Testis (tissue), 3 donors: ENCODE measurements around the gene SGCG. TPM values are rescaled to one million over a fixed set of nuclear protein-coding genes. Genes with fewer than 3 reads are reported as not detected.

Source experiments
- DNase-seq: peaks from one replicate; pipeline ENCODE4 v3.0.0-alpha.2; 2019
- H3K27ac ChIP-seq, 2 donors: fragments of 200-600 bp; sonication (generic); one replicate each; pipeline ENCODE4 v1.5.1; 2019
- H3K27me3 ChIP-seq: fragments of 200-600 bp; sonication (generic); one replicate; pipeline ENCODE4 v1.5.1; 2019
- H3K36me3 ChIP-seq: fragments of 200-600 bp; sonication (generic); one replicate; pipeline ENCODE4 v1.5.1; 2017; ENCODE audit warnings: low read depth; ENCODE audit errors: missing control alignments
- H3K4me1 ChIP-seq: fragments of 200-600 bp; sonication (generic); one replicate; pipeline ENCODE4 v1.5.1; 2019
- H3K4me3 ChIP-seq, 2 donors: fragments of 200-600 bp; sonication (generic); one replicate each; pipeline ENCODE4 v1.5.1; 2017 to 2019
- H3K9me3 ChIP-seq: fragments of 200-600 bp; sonication (generic); one replicate; pipeline ENCODE4 v1.5.1; 2017
- CTCF ChIP-seq, 3 experiments: fragments of 450-650 bp in 2 of 3; fragments of 200-600 bp in 1 of 3; sonication (generic) in 1 of 3; IDR thresholded peaks; one replicate each; pipeline ENCODE4 v1.5.1; 2016 to 2019; ENCODE audit warnings: antibody characterized with exemption in 3 of 3, mild to moderate bottlenecking in 2 of 3, moderate library complexity in 1 of 3
- POLR2A ChIP-seq: fragments of 450-650 bp; IDR thresholded peaks from one replicate; pipeline ENCODE4 v1.6.1; 2017; ENCODE audit warnings: antibody characterized with exemption, mild to moderate bottlenecking, moderate library complexity
- WGBS, 2 donors: methylation state at CpG; one replicate each; pipeline ENCODE4 v1.1.5; 2018; 5-methylcytosine and 5-hydroxymethylcytosine counted together
- intact Hi-C: fragments of 100-400 bp; cut with DNase I; formaldehyde crosslinking; loops from one replicate; pipeline ENCODE4 v1.15.1; 2023; ENCODE audit warnings: low total_unique reads
- polyA plus RNA-seq: library from polyadenylated mRNA; stranded (reverse); fragments of 350-450 nt; fragmentation: Illumina TruSeq; extraction: RNeasy Lipid Tissue Mini Kit (QIAGEN cat#74804); gene quantifications from one replicate; pipeline ENCODE4 v1.2.3, GENCODE V29; 2014; ENCODE audit warnings: low read depth, low replicate concordance; ENCODE audit not compliant: insufficient read depth
- total RNA-seq, 2 donors: library from RNA; depleted of rRNA; stranded (reverse); fragments of >200 nt; gene quantifications; one replicate each; pipeline ENCODE4 v1.2.3, GENCODE V29; 2016

SGCG gene
- total and polyA plus RNA-seq, 3 donors from 2014 or later: 1.5 to 2.9 (median 2.2) TPM

GRCh38 chr13:23159205-23159759 lies 21.5 kb upstream of the SGCG start:
- no peak for TF ChIP-seq POLR2A
- TF ChIP-seq CTCF (IDR thresholded peaks at IDR 0.05): peak in 2 of 3 experiments; percentile 37 to 55
- H3K27ac ChIP-seq: no peak overlapping the region

GRCh38 chr13:23159760-23160637 lies 20.8 kb upstream of the SGCG start:
- Histone ChIP-seq H3K27ac (no peak overlapping the region), H3K4me3 (peak overlapping the region; percentile 34 to 48)
- DNase-seq: no peak

More at GRCh38 chr13:23159205-23159759, 21.5 kb upstream of the SGCG start:
- H3K36me3 ChIP-seq: no peaks in the 10 kb centered on the region
- H3K4me1 ChIP-seq: no peaks in the 10 kb centered on the region
- no peaks in the 10 kb centered on the region for H3K27me3 ChIP-seq
- no peaks in the 10 kb centered on the region for H3K9me3 ChIP-seq
- DNase-seq: peak; percentile 66
- H3K4me3 ChIP-seq: peak overlapping the region; percentile 34 to 48
- intact Hi-C loops: no loop called here
- 4 to 7% methylated on average over 24 to 25 of the region's 25 CpGs for WGBS, 2 donors

GRCh38 chr13:23160638-23161480 lies 19.9 kb upstream of the SGCG start:
- 27 to 30% methylated on average over 19 of the region's 19 CpGs for WGBS, 2 donors
- H3K27me3 ChIP-seq: no peaks in the 10 kb centered on the region
- peak overlapping the region; percentile 34 to 48 for H3K4me3 ChIP-seq
- H3K4me1 ChIP-seq: no peaks in the 10 kb centered on the region
- H3K27ac ChIP-seq: no peak overlapping the region
- DNase-seq: no peak
- H3K36me3 ChIP-seq: no peaks in the 10 kb centered on the region
- no peaks in the 10 kb centered on the region for H3K9me3 ChIP-seq
- TF ChIP-seq CTCF (IDR thresholded peaks at IDR 0.05): no peak
- TF ChIP-seq POLR2A: no peak
- intact Hi-C loops: no loop called here

More at GRCh38 chr13:23159760-23160637, 20.8 kb upstream of the SGCG start:
- H3K27me3 ChIP-seq: no peaks in the 10 kb centered on the region
- no peaks in the 10 kb centered on the region for H3K4me1 ChIP-seq
- 1% methylated on average over 38 to 76 of the region's 79 CpGs for WGBS, 2 donors
- no peaks in the 10 kb centered on the region for H3K36me3 ChIP-seq
- no peaks in the 10 kb centered on the region for H3K9me3 ChIP-seq
- no peak for TF ChIP-seq CTCF (IDR thresholded peaks at IDR 0.05)
- TF ChIP-seq POLR2A: no peak
- intact Hi-C loops: no loop called here

- TF ChIP-seq POLR2A: no peak
- TF ChIP-seq CTCF (IDR thresholded peaks at IDR 0.05): no peak
- H3K36me3 ChIP-seq: no peaks in the 10 kb centered on the region
- no peaks in the 10 kb centered on the region for H3K9me3 ChIP-seq
- no peak for DNase-seq
- H3K27me3 ChIP-seq: no peaks in the 10 kb centered on the region
- 37 to 55% methylated on average over 3 of the region's 3 CpGs for WGBS, 2 donors
- H3K4me3 ChIP-seq: no peak overlapping the region
- H3K4me1 ChIP-seq: no peaks in the 10 kb centered on the region
- intact Hi-C loops: no loop called here
- H3K27ac ChIP-seq: no peak overlapping the region
These were observed 19.3 kb upstream of the SGCG start for GRCh38 chr13:23161481-23161825.
